ENCODE results near the gene MSH4. TPM values are rescaled to one million over a fixed set of nuclear protein-coding genes. Genes with fewer than 3 reads are reported as not detected.
"Not testable (repeated sequence)": the region's sequence is repeated elsewhere in the genome, so short reads cannot be mapped to it uniquely, and the experiment has no call there.

Gene MSH4
- total RNA-seq, 2 experiments from 2014 or later = 0.14 to 0.27 TPM

GRCh38 chr1:75801480-75801879 is 4.8 kb downstream of the MSH4 start:
- CTCF ChIA-PET = interaction anchor here (0.7 kb wide), 1 partner anchor 1906 kb away, joined by 3 read pairs; no protein-coding TSS in a partner anchor
- H3K27me3 Mint-ChIP-seq (ENCODE audit: low read depth); H3K9me3 Mint-ChIP-seq; DNase-seq; H3K27ac Mint-ChIP-seq; intact Hi-C loops (cut with micrococcal nuclease); H3K4me1 Mint-ChIP-seq (ENCODE audit: low read depth); H3K36me3 Mint-ChIP-seq (ENCODE audit: low read depth); H3K4me3 Mint-ChIP-seq: not testable (repeated sequence)

- intact Hi-C loops (cut with micrococcal nuclease) = no loop called here
- Mint-ChIP-seq H3K4me1 (ENCODE audit: low read depth) (no peaks in the 10 kb centered on the region), H3K27me3 (ENCODE audit: low read depth) (no peaks in the 10 kb centered on the region), H3K9me3 (no peaks in the 10 kb centered on the region), H3K36me3 (ENCODE audit: low read depth) (no peaks in the 10 kb centered on the region), H3K4me3 (no peak overlapping the region), H3K27ac (no peak overlapping the region)
- CTCF ChIA-PET = no interaction called here
- no peak for DNase-seq
These were observed 12.2 kb downstream of the MSH4 start for GRCh38 chr1:75808921-75809320.

- H3K4me1 Mint-ChIP-seq (ENCODE audit: low read depth); intact Hi-C loops (cut with micrococcal nuclease); H3K27ac Mint-ChIP-seq; H3K36me3 Mint-ChIP-seq (ENCODE audit: low read depth); H3K4me3 Mint-ChIP-seq; H3K9me3 Mint-ChIP-seq; H3K27me3 Mint-ChIP-seq (ENCODE audit: low read depth); DNase-seq: not testable (repeated sequence)
- CTCF ChIA-PET = interaction anchor here (0.6 kb wide), 1 partner anchor 849 kb away, joined by 3 read pairs; no protein-coding TSS in a partner anchor
These were observed 13.4 kb downstream of the MSH4 start for GRCh38 chr1:75810113-75810512.

GRCh38 chr1:75811211-75811981 is 14.7 kb downstream of the MSH4 start:
- no peak overlapping the region for H3K27ac Mint-ChIP-seq
- CTCF ChIA-PET = no interaction called here
- no peak overlapping the region for H3K4me3 Mint-ChIP-seq
- no peaks in the 10 kb centered on the region for H3K27me3 Mint-ChIP-seq (ENCODE audit: low read depth)
- H3K9me3 Mint-ChIP-seq = no peaks in the 10 kb centered on the region
- DNase-seq = no peak
- H3K4me1 Mint-ChIP-seq (ENCODE audit: low read depth) = no peaks in the 10 kb centered on the region
- H3K36me3 Mint-ChIP-seq (ENCODE audit: low read depth) = no peaks in the 10 kb centered on the region
- intact Hi-C loops (cut with micrococcal nuclease) = no loop called here

- CTCF ChIA-PET = no interaction called here
- Mint-ChIP-seq H3K27me3 (ENCODE audit: low read depth) (no peaks in the 10 kb centered on the region), H3K9me3 (no peaks in the 10 kb centered on the region), H3K4me1 (ENCODE audit: low read depth) (no peaks in the 10 kb centered on the region), H3K36me3 (ENCODE audit: low read depth) (no peaks in the 10 kb centered on the region), H3K4me3 (no peak overlapping the region), H3K27ac (no peak overlapping the region)
- intact Hi-C loops (cut with micrococcal nuclease) = no loop called here
- no peak for DNase-seq
These were observed 15.4 kb downstream of the MSH4 start for GRCh38 chr1:75812065-75812464.

GRCh38 chr1:75823596-75823995 is 26.9 kb downstream of the MSH4 start:
- H3K4me1 Mint-ChIP-seq (ENCODE audit: low read depth); intact Hi-C loops (cut with micrococcal nuclease); H3K27ac Mint-ChIP-seq; H3K4me3 Mint-ChIP-seq; CTCF ChIA-PET; H3K27me3 Mint-ChIP-seq (ENCODE audit: low read depth); DNase-seq: not testable (repeated sequence)
- H3K9me3 Mint-ChIP-seq = peaks cover 13% of the 10 kb centered on the region
- peaks cover 16% of the 10 kb centered on the region for H3K36me3 Mint-ChIP-seq (ENCODE audit: low read depth)

- Mint-ChIP-seq H3K27me3 (ENCODE audit: low read depth) (no peaks in the 10 kb centered on the region), H3K4me1 (ENCODE audit: low read depth) (no peaks in the 10 kb centered on the region), H3K27ac (no peak overlapping the region), H3K36me3 (ENCODE audit: low read depth) (no peaks in the 10 kb centered on the region), H3K4me3 (no peak overlapping the region), H3K9me3 (peaks cover 27% of the 10 kb centered on the region)
- CTCF ChIA-PET = no interaction called here
- DNase-seq = no peak
- intact Hi-C loops (cut with micrococcal nuclease) = no loop called here
These were observed 39.9 kb downstream of the MSH4 start for GRCh38 chr1:75836528-75837100.

- Mint-ChIP-seq H3K4me3 (no peak overlapping the region), H3K27me3 (ENCODE audit: low read depth) (no peaks in the 10 kb centered on the region), H3K4me1 (ENCODE audit: low read depth) (no peaks in the 10 kb centered on the region), H3K36me3 (ENCODE audit: low read depth) (no peaks in the 10 kb centered on the region), H3K27ac (no peak overlapping the region), H3K9me3 (peaks cover 19% of the 10 kb centered on the region)
- CTCF ChIA-PET = no interaction called here
- no peak for DNase-seq
- intact Hi-C loops (cut with micrococcal nuclease) = no loop called here
These were observed 41.4 kb downstream of the MSH4 start for GRCh38 chr1:75838079-75838478.

- Mint-ChIP-seq H3K27me3 (ENCODE audit: low read depth) (no peaks in the 10 kb centered on the region), H3K4me3 (no peak overlapping the region), H3K27ac (no peak overlapping the region), H3K9me3 (no peaks in the 10 kb centered on the region), H3K36me3 (ENCODE audit: low read depth) (no peaks in the 10 kb centered on the region), H3K4me1 (ENCODE audit: low read depth) (no peaks in the 10 kb centered on the region)
- intact Hi-C loops (cut with micrococcal nuclease) = no loop called here
- DNase-seq = no peak
- CTCF ChIA-PET = no interaction called here
These were observed 44.7 kb downstream of the MSH4 start for GRCh38 chr1:75841421-75841820.

GRCh38 chr1:75845576-75845975 is 48.9 kb downstream of the MSH4 start:
- Mint-ChIP-seq H3K4me1 (ENCODE audit: low read depth) (no peaks in the 10 kb centered on the region), H3K36me3 (ENCODE audit: low read depth) (no peaks in the 10 kb centered on the region)
- CTCF ChIA-PET = no interaction called here

GRCh38 chr1:75855010-75855409 is 58.3 kb downstream of the MSH4 start:
- Mint-ChIP-seq H3K4me3 (no peak overlapping the region), H3K4me1 (ENCODE audit: low read depth) (peaks cover 2% of the 10 kb centered on the region), H3K27ac (no peak overlapping the region), H3K27me3 (ENCODE audit: low read depth) (no peaks in the 10 kb centered on the region), H3K9me3 (no peaks in the 10 kb centered on the region), H3K36me3 (ENCODE audit: low read depth) (no peaks in the 10 kb centered on the region)
- CTCF ChIA-PET = no interaction called here
- no peak for DNase-seq
- intact Hi-C loops (cut with micrococcal nuclease) = no loop called here

More at GRCh38 chr1:75845576-75845975, 48.9 kb downstream of the MSH4 start:
- Mint-ChIP-seq H3K9me3 (no peaks in the 10 kb centered on the region), H3K27me3 (ENCODE audit: low read depth) (no peaks in the 10 kb centered on the region), H3K27ac (no peak overlapping the region), H3K4me3 (no peak overlapping the region)
- DNase-seq = no peak
- intact Hi-C loops (cut with micrococcal nuclease) = no loop called here

- no peak for DNase-seq
- Mint-ChIP-seq H3K27ac (no peak overlapping the region), H3K4me3 (no peak overlapping the region), H3K36me3 (ENCODE audit: low read depth) (no peaks in the 10 kb centered on the region), H3K27me3 (ENCODE audit: low read depth) (no peaks in the 10 kb centered on the region), H3K9me3 (no peaks in the 10 kb centered on the region), H3K4me1 (ENCODE audit: low read depth) (peaks cover 2% of the 10 kb centered on the region)
- intact Hi-C loops (cut with micrococcal nuclease) = no loop called here
- CTCF ChIA-PET = no interaction called here
These were observed 59.1 kb downstream of the MSH4 start for GRCh38 chr1:75855734-75856133.

- no peak for DNase-seq
- H3K36me3 Mint-ChIP-seq (ENCODE audit: low read depth) = no peaks in the 10 kb centered on the region
- H3K27me3 Mint-ChIP-seq (ENCODE audit: low read depth) = peaks cover 2% of the 10 kb centered on the region
- no peak overlapping the region for H3K4me3 Mint-ChIP-seq
- no peaks in the 10 kb centered on the region for H3K4me1 Mint-ChIP-seq (ENCODE audit: low read depth)
- CTCF ChIA-PET = no interaction called here
- H3K9me3 Mint-ChIP-seq = no peaks in the 10 kb centered on the region
- intact Hi-C loops (cut with micrococcal nuclease) = no loop called here
- no peak overlapping the region for H3K27ac Mint-ChIP-seq
These were observed 65.1 kb downstream of the MSH4 start for GRCh38 chr1:75861831-75862230.

Data from activated naive CD4-positive, alpha-beta T cell treated with anti-CD3 and anti-CD28 coated beads for 36 hours (primary cell).